ENCODE measurements around the gene MGAT4A. TPM values are rescaled to one million over a fixed set of nuclear protein-coding genes. Genes with fewer than 3 reads are reported as not detected.

MGAT4A gene
- total and polyA plus RNA-seq, 10 of the 15 experiments (the other 5 are each of a cell fraction or from before 2014, with no cell fraction given), result 4.3 to 23.4 (median 13.6) TPM

DNA sequence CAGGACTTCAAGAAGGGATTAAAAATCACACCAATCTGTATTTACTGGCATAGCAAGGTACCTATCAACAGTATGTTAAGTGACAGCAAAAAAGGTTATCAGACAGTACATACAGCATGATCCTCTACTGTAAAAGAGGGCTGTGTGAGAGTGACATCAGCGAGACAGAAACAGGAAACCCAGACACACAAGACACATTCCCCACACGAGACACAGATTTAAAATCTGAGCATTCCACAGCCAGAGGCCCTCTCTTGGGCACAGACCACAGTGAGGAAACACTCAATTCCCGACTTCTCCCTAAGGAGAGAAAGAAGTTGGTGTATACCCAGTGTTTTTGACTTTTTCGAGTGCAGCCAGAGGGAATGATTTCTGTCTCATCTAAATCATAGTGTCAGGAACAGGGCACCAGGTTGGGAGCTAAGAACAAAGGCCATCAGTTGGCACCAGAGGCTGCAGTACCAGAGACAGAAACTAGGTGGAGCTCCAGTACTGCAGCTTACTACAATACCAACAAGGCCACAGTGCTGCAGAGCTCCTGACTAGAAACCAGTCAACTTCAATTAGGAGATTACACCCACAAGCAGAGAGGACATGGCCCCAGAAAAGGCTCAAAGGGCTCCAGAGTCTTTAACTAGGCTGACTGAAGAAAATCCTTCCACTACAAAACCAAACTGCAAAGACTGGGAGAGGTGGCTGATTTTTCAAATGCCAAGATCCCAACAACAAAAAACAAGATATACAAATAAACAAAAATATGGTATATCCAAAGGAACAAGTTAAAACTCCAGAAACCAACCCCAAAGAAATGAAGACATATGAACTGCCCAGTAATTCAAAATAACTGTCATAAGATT, 81.6 kb downstream of the MGAT4A start (continued):
- TF ChIP-seq, protein P1, sequence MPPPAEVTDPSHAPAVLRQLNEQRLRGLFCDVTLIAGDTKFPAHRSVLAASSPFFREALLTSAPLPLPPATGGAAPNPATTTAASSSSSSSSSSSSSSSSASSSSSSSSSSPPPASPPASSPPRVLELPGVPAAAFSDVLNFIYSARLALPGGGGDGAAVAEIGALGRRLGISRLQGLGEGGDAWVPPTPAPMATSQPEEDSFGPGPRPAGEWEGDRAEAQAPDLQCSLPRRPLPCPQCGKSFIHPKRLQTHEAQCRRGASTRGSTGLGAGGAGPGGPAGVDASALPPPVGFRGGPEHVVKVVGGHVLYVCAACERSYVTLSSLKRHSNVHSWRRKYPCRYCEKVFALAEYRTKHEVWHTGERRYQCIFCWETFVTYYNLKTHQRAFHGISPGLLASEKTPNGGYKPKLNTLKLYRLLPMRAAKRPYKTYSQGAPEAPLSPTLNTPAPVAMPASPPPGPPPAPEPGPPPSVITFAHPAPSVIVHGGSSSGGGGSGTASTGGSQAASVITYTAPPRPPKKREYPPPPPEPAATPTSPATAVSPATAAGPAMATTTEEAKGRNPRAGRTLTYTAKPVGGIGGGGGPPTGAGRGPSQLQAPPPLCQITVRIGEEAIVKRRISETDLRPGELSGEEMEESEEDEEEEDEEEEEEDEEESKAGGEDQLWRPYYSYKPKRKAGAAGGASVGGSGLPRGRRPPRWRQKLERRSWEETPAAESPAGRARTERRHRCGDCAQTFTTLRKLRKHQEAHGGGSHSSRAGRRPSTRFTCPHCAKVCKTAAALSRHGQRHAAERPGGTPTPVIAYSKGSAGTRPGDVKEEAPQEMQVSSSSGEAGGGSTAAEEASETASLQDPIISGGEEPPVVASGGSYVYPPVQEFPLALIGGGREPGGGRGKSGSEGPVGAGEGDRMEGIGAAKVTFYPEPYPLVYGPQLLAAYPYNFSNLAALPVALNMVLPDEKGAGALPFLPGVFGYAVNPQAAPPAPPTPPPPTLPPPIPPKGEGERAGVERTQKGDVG (CRISPR knock-in tag; IDR thresholded peaks at IDR 0.05), result no peak
- TF ChIP-seq SIN3A (IDR thresholded peaks at IDR 0.05; ENCODE audit: low read depth, low read length) (no peak), CREB1 (IDR thresholded peaks at IDR 0.05; ENCODE audit: low read depth) (0 out of 2 replicates have a peak, but pooled peaks have one; percentile 20), YY1 (IDR thresholded peaks at IDR 0.05; ENCODE audit: low read depth, low read length) (peak; percentile 73), KDM1A (IDR thresholded peaks at IDR 0.05; ENCODE audit: borderline replicate concordance) (no peak), CBFB (IDR thresholded peaks at IDR 0.05; ENCODE audit: low read depth) (0 out of 2 replicates have a peak, but pooled peaks have one; percentile 35), NRF1 (conservative IDR thresholded peaks at IDR 0.05; ENCODE audit: low read depth, low read length) (no peak), SMARCA5 (IDR thresholded peaks at IDR 0.05) (peak; percentile 52), CHD1 (IDR thresholded peaks at IDR 0.05; ENCODE audit: low read depth, low read length) (no peak), ZNF274 (IDR thresholded peaks at IDR 0.05; ENCODE audit: insufficient read depth, insufficient read length) (no peak), ZNF622 (IDR thresholded peaks at IDR 0.05) (no peak)
- TF ChIP-seq, protein P2, sequence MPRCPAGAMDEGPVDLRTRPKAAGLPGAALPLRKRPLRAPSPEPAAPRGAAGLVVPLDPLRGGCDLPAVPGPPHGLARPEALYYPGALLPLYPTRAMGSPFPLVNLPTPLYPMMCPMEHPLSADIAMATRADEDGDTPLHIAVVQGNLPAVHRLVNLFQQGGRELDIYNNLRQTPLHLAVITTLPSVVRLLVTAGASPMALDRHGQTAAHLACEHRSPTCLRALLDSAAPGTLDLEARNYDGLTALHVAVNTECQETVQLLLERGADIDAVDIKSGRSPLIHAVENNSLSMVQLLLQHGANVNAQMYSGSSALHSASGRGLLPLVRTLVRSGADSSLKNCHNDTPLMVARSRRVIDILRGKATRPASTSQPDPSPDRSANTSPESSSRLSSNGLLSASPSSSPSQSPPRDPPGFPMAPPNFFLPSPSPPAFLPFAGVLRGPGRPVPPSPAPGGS (IDR thresholded peaks at IDR 0.05; ENCODE audit: borderline replicate concordance, insufficient read depth, low read depth, low read length, poor library complexity, severe bottlenecking), result no peak

All from GM12878 (cell line).